Measurements from ENCODE around the gene TTLL12. TPM values are rescaled to one million over a fixed set of nuclear protein-coding genes. Genes with fewer than 3 reads are reported as not detected.

Gene TTLL12
- total and polyA plus RNA-seq, 2 experiments from 2014 or later: 46.7 to 147 TPM

DNA sequence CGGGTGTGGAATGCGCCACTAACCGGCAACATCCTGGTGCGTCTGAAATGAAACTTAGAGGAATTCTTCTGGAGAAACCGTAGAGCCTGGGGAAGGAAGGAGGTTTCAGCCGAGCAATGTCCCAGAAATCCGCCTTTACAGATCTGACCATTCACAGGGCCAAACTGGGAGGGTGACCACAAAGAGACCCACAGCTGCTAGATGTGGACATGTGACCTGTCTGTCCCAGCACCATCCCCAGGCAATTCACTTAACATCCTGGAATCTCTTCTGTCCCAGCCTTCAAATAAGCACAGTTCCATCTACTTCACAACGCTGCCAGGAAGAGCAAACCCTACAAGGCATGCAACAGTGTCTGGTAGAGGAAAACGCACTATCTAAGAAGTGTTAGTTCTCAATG is 53.5 kb downstream of the TTLL12 start:
- H4K20me1 ChIP-seq (replicated peaks; ENCODE audit: insufficient read depth): 0 out of 2 replicates have a peak, but pooled peaks cover 14% of the 10 kb centered on the region
- H3K4me1 ChIP-seq (ENCODE audit: insufficient read depth): no peaks in the 10 kb centered on the region; the same call in 1 of the 2 replicates
- Mint-ChIP-seq H3K36me3 (ENCODE audit: low read depth) (peaks cover 44% of the 10 kb centered on the region; the same call in 2 of the 3 replicates), H3K27me3 (ENCODE audit: insufficient read depth, low read depth, poor library complexity) (peaks cover 2% of the 10 kb centered on the region), H3K4me3 (no peak overlapping the region), H3K9me3 (no peaks in the 10 kb centered on the region), H3K4me1 (peaks cover 7% of the 10 kb centered on the region; the same call in 2 of the 3 replicates), H3K27ac (no peak overlapping the region; the same call in 1 of the 2 replicates)
- DNase-seq (ENCODE audit: low spot score): no peak
- no peak overlapping the region for H3K4me2 ChIP-seq
- H2AFZ ChIP-seq: no peak overlapping the region
- peaks cover 4% of the 10 kb centered on the region; the same call in 1 of the 2 replicates for H3K36me3 ChIP-seq (ENCODE audit: insufficient read depth)
- no peak overlapping the region for H3K27ac ChIP-seq (ENCODE audit: low read depth)
- no peaks in the 10 kb centered on the region for H3K27me3 ChIP-seq (ENCODE audit: insufficient read depth)
- TF ChIP-seq ZNF114 (CRISPR knock-in tag; IDR thresholded peaks at IDR 0.05) (no peak), CTCF (conservative IDR thresholded peaks at IDR 0.05; ENCODE audit: low read depth in 2 of 2) (no peak), JUNB (IDR thresholded peaks at IDR 0.05; ENCODE audit: unreplicated experiment) (no peak), ETS1 (IDR thresholded peaks at IDR 0.05) (no peak), NANOG (IDR thresholded peaks at IDR 0.05; ENCODE audit: borderline replicate concordance) (no peak), POLR2AphosphoS5 (IDR thresholded peaks at IDR 0.05; ENCODE audit: low read depth) (no peak), CREB1 (CRISPR knock-in tag; IDR thresholded peaks at IDR 0.05; ENCODE audit: low read depth) (no peak), ZNF331 (CRISPR knock-in tag; IDR thresholded peaks at IDR 0.05; ENCODE audit: low read depth) (no peak), EZH2 (IDR thresholded peaks at IDR 0.05; ENCODE audit: low read depth, unreplicated experiment) (no peak), STAT1 (IDR thresholded peaks at IDR 0.05; ENCODE audit: unreplicated experiment) (no peak), ZNF462 (CRISPR knock-in tag; IDR thresholded peaks at IDR 0.05) (no peak), EZH2phosphoT487 (IDR thresholded peaks at IDR 0.05; ENCODE audit: unreplicated experiment) (no peak)
- TF ChIP-seq, protein P1, sequence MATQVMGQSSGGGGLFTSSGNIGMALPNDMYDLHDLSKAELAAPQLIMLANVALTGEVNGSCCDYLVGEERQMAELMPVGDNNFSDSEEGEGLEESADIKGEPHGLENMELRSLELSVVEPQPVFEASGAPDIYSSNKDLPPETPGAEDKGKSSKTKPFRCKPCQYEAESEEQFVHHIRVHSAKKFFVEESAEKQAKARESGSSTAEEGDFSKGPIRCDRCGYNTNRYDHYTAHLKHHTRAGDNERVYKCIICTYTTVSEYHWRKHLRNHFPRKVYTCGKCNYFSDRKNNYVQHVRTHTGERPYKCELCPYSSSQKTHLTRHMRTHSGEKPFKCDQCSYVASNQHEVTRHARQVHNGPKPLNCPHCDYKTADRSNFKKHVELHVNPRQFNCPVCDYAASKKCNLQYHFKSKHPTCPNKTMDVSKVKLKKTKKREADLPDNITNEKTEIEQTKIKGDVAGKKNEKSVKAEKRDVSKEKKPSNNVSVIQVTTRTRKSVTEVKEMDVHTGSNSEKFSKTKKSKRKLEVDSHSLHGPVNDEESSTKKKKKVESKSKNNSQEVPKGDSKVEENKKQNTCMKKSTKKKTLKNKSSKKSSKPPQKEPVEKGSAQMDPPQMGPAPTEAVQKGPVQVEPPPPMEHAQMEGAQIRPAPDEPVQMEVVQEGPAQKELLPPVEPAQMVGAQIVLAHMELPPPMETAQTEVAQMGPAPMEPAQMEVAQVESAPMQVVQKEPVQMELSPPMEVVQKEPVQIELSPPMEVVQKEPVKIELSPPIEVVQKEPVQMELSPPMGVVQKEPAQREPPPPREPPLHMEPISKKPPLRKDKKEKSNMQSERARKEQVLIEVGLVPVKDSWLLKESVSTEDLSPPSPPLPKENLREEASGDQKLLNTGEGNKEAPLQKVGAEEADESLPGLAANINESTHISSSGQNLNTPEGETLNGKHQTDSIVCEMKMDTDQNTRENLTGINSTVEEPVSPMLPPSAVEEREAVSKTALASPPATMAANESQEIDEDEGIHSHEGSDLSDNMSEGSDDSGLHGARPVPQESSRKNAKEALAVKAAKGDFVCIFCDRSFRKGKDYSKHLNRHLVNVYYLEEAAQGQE (IDR thresholded peaks at IDR 0.05; ENCODE audit: unreplicated experiment): no peak
- H3F3A ChIP-seq (replicated peaks; ENCODE audit: low read depth): no peaks in the 10 kb centered on the region
- no peak for ATAC-seq
- H3K79me2 ChIP-seq (replicated peaks; ENCODE audit: insufficient read depth): no peaks in the 10 kb centered on the region
- H3K4me3 ChIP-seq: no peak overlapping the region
- H3K9me2 ChIP-seq (ENCODE audit: insufficient read depth): no peaks in the 10 kb centered on the region

Measured in GM23338 (cell line).